ENCODE results near the gene CFAP100.

GRCh38 chr3:126481808-126482502, 87.2 kb downstream of the CFAP100 start:
- TF ChIP-seq CTCF (IDR thresholded peaks at IDR 0.05) (no peak), POLR2A (IDR thresholded peaks at IDR 0.05) (no peak)

All from esophagus squamous epithelium (tissue), 4 donors.